Adrenal gland (tissue), 12 donors: ENCODE measurements around the gene LRCH1. TPM values are rescaled to one million over a fixed set of nuclear protein-coding genes. Genes with fewer than 3 reads are reported as not detected.

Experiments
- DNase-seq, 7 donors: peaks; one replicate each; pipeline ENCODE4 v3.0.0-alpha.2; 2019 to 2020
- H3K27ac ChIP-seq, 5 donors: fragments of 200-600 bp; sonication (generic) in 4 of 5; 1 replicate in 3 of 5; 2 replicates in 2 of 5; pipeline versions ENCODE4 v1.5.1 to v1.8.0; 2016 to 2020; ENCODE audit warnings: mild to moderate bottlenecking in 1 of 5
- H3K27me3 ChIP-seq: fragments of 200-600 bp; 2 replicates; pipeline ENCODE4 v1.8.0; 2021
- H3K36me3 ChIP-seq, 2 donors: fragments of 200-600 bp; replicated peaks in 1 of 2; 1 replicate in 1 of 2; 2 replicates in 1 of 2; pipeline versions ENCODE4 v1.5.1 to v1.8.0; 2018 to 2022
- H3K4me1 ChIP-seq, 2 donors: fragments of 200-600 bp; replicated peaks in 1 of 2; 1 replicate in 1 of 2; 2 replicates in 1 of 2; pipeline versions ENCODE4 v1.5.1 to v1.8.0; 2018 to 2021
- H3K4me3 ChIP-seq, 4 donors: fragments of 200-600 bp; sonication (generic) in 3 of 4; one replicate each; pipeline ENCODE4 v1.5.1; 2016 to 2018
- H3K9me3 ChIP-seq, 3 donors: fragments of 200-600 bp; sonication (generic) in 1 of 3; replicated peaks in 1 of 3; 1 replicate in 2 of 3; 2 replicates in 1 of 3; pipeline versions ENCODE4 v1.5.1 to v1.8.0; 2016 to 2021
- CTCF ChIP-seq, 6 experiments: fragments of 450-650 bp in 4 of 6; fragments of 200-600 bp in 2 of 6; sonication (generic) in 1 of 6; IDR thresholded peaks; 1 replicate in 5 of 6; 2 replicates in 1 of 6; pipeline versions ENCODE4 v1.5.1 to v1.8.0; 2016 to 2021; ENCODE audit warnings: antibody characterized with exemption in 6 of 6, mild to moderate bottlenecking in 2 of 6, moderate library complexity in 1 of 6
- POLR2A ChIP-seq, 2 donors: fragments of 450-650 bp; IDR thresholded peaks; one replicate each; pipeline ENCODE4 v1.6.1; 2017; ENCODE audit warnings: antibody characterized with exemption in 2 of 2, mild to moderate bottlenecking in 2 of 2, moderate library complexity in 1 of 2
- WGBS, 4 donors: extraction: QIAGEN DNeasy Blood & Tissue Kit in 2 of 4; methylation state at CpG; one replicate each; pipeline versions ENCODE4 v1.1.5 to v1.1.7; 2013 to 2017; 5-methylcytosine and 5-hydroxymethylcytosine counted together
- intact Hi-C, 2 donors: fragments of 100-400 bp; cut with DNase I; formaldehyde crosslinking; loops; one replicate each; pipeline versions ENCODE4 v1.14.1 to v1.15.0; 2022 to 2023
- polyA plus RNA-seq, 3 donors: library from polyadenylated mRNA; stranded (reverse); fragments of 200-250 nt in 2 of 3; fragments of 350-450 nt in 1 of 3; fragmentation: Illumina TruSeq in 1 of 3; extraction: RNeasy Lipid Tissue Mini Kit (QIAGEN cat#74804) in 1 of 3; gene quantifications; one replicate each; pipeline ENCODE4 v1.2.3, GENCODE V29; 2013 to 2014
- total RNA-seq, 9 donors: library from RNA; depleted of rRNA in 4 of 9; stranded (reverse); fragments of >200 nt in 4 of 9; fragments of 120-200 nt in 1 of 9; fragmentation: NEBNext Ultra II Directional in 1 of 9; extraction: Animal tissue kit (Norgen Biotek cat#: 25700) in 1 of 9; gene quantifications; one replicate each; pipeline versions ENCODE4 v1.1.0 to v1.2.4, GENCODE V29; 2013 to 2023
- donor health status: healthy with polysubstance abuse.
- donor health status: Bipolar disorder and iron deficiency.
- donor health status: DM: yes; HTN: yes; CAD: no.
- donor health status: DM: no; HTN: no; CAD: no.
- donor health status: DM: no; HTN: no; CAD: no.
- donor health status: DM: yes; HTN: yes; CAD: no.

Gene LRCH1
- total and polyA plus RNA-seq, 12 donors: 2.8 to 13.6 (median 8.4) TPM

- Histone ChIP-seq H3K36me3 (no peaks in the 10 kb centered on the region), H3K4me3 (no peak overlapping the region), H3K9me3 (no peaks in the 10 kb centered on the region), H3K27ac (no peak overlapping the region), H3K4me1 (peaks cover 13 to 32% of the 10 kb centered on the region in 2 donors), H3K27me3 (no peaks in the 10 kb centered on the region)
- 69 to 80% (median 72%) methylated on average over 6 of the region's 6 CpGs for WGBS, 4 donors
- no peak for DNase-seq
- TF ChIP-seq CTCF (IDR thresholded peaks at IDR 0.05): no peak
- no peak for TF ChIP-seq POLR2A (IDR thresholded peaks at IDR 0.05)
- intact Hi-C loops: no loop called here
Measured at GRCh38 chr13:46595136-46595884, 42.3 kb downstream of the LRCH1 start.

- 53 to 82% (median 61%) methylated on average over 1 of the region's 1 CpG for WGBS, 4 donors
- intact Hi-C loops: no loop called here
- no peak for TF ChIP-seq POLR2A (IDR thresholded peaks at IDR 0.05)
- TF ChIP-seq CTCF (IDR thresholded peaks at IDR 0.05): no peak
- Histone ChIP-seq H3K9me3 (no peaks in the 10 kb centered on the region), H3K36me3 (no peaks in the 10 kb centered on the region), H3K4me1 (peaks cover 13 to 36% of the 10 kb centered on the region in 2 donors), H3K27ac (peak overlapping the region in 1 of 5 donors; percentile 15), H3K27me3 (no peaks in the 10 kb centered on the region), H3K4me3 (no peak overlapping the region)
- DNase-seq: no peak
Measured at GRCh38 chr13:46595885-46596275, 42.9 kb downstream of the LRCH1 start.

GRCh38 chr13:46596466-46596865 is 43.5 kb downstream of the LRCH1 start:
- Histone ChIP-seq H3K27ac (peak overlapping the region in 1 of 5 donors; percentile 53), H3K4me1 (peaks cover 13 to 42% of the 10 kb centered on the region in 2 donors), H3K36me3 (no peaks in the 10 kb centered on the region), H3K4me3 (no peak overlapping the region), H3K9me3 (no peaks in the 10 kb centered on the region), H3K27me3 (no peaks in the 10 kb centered on the region)
- intact Hi-C loops: no loop called here
- DNase-seq: no peak
- TF ChIP-seq CTCF (IDR thresholded peaks at IDR 0.05) (no peak), POLR2A (IDR thresholded peaks at IDR 0.05) (no peak)
- WGBS, 4 donors: 80 to 87% (median 81%) methylated on average over 6 of the region's 6 CpGs

GRCh38 chr13:46598140-46598819 is 45.3 kb downstream of the LRCH1 start:
- WGBS, 4 donors: 69 to 83% (median 73%) methylated on average over 7 of the region's 7 CpGs
- H3K4me3 ChIP-seq: no peak overlapping the region
- H3K9me3 ChIP-seq: no peaks in the 10 kb centered on the region
- intact Hi-C loops: no loop called here
- no peak for DNase-seq
- H3K4me1 ChIP-seq: peaks cover 13 to 44% of the 10 kb centered on the region in 2 donors
- H3K27ac ChIP-seq: peak overlapping the region in 2 of 5 donors; percentile 47 to 64
- no peak for TF ChIP-seq CTCF (IDR thresholded peaks at IDR 0.05)
- no peak for TF ChIP-seq POLR2A (IDR thresholded peaks at IDR 0.05)
- no peaks in the 10 kb centered on the region for H3K27me3 ChIP-seq
- no peaks in the 10 kb centered on the region for H3K36me3 ChIP-seq
